DMS114 treated with DMSO at 0.1 percent for 48 hours (cell line): ENCODE measurements around the gene USP54.
"Not testable (repeated sequence)": the region's sequence is repeated elsewhere in the genome, so short reads cannot be mapped to it uniquely, and the experiment has no call there.

Experiments used
- DNase-seq: peaks from one replicate; lab custom pipeline; 2025; ENCODE audit not compliant: unreplicated experiment; lab: John Stamatoyannopoulos, UW

USP54 gene, protein sequence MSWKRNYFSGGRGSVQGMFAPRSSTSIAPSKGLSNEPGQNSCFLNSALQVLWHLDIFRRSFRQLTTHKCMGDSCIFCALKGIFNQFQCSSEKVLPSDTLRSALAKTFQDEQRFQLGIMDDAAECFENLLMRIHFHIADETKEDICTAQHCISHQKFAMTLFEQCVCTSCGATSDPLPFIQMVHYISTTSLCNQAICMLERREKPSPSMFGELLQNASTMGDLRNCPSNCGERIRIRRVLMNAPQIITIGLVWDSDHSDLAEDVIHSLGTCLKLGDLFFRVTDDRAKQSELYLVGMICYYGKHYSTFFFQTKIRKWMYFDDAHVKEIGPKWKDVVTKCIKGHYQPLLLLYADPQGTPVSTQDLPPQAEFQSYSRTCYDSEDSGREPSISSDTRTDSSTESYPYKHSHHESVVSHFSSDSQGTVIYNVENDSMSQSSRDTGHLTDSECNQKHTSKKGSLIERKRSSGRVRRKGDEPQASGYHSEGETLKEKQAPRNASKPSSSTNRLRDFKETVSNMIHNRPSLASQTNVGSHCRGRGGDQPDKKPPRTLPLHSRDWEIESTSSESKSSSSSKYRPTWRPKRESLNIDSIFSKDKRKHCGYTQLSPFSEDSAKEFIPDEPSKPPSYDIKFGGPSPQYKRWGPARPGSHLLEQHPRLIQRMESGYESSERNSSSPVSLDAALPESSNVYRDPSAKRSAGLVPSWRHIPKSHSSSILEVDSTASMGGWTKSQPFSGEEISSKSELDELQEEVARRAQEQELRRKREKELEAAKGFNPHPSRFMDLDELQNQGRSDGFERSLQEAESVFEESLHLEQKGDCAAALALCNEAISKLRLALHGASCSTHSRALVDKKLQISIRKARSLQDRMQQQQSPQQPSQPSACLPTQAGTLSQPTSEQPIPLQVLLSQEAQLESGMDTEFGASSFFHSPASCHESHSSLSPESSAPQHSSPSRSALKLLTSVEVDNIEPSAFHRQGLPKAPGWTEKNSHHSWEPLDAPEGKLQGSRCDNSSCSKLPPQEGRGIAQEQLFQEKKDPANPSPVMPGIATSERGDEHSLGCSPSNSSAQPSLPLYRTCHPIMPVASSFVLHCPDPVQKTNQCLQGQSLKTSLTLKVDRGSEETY (N-terminal part only)

DNA sequence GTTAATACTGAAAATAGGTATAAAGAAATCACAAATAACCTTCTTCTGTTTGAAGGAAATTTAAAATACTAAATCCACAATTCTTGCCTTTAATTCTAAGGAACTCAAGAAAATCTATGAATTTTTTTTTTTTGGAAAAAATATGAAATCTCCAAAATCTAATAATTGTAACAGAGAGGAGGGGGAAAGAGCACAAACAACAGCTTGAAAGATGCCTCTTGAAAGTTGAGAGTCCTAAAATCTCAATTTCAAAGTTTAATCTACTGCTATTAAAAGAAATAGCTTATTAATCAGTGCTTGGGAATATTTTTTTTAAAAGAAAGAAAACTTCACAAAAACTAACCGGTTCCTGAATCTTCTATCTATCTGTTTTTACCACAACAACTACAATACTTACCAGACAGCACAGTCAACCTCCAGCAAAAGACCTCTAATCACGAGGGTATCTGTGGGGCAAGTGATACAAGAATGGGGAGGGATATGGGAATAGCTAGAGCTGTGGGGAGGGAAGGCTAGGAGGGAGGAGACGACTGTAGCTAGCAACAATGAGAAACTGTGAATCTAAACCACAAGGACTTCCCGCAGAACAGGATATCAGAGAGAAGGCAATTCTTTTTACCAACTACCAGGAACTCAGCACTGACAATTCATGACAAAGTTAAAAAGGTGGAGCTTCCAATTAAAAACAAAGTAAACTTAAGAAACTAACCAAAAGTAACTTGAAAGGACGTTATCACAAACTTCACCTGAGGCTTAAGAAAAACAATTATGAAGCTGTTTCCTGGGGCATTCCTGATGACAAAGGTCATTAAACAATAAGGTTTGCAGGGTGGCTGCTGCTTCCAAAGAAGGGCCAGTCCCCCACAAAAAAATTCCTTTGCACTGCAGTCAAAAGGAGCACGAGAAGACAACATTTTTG, at the start of gene USP54:
TSS of gene USP54 (minus strand) at position 462 of the 919 bp plus-strand sequence. CDS start 15,684 bp downstream, outside the sequence.
- no peak for DNase-seq

DNA sequence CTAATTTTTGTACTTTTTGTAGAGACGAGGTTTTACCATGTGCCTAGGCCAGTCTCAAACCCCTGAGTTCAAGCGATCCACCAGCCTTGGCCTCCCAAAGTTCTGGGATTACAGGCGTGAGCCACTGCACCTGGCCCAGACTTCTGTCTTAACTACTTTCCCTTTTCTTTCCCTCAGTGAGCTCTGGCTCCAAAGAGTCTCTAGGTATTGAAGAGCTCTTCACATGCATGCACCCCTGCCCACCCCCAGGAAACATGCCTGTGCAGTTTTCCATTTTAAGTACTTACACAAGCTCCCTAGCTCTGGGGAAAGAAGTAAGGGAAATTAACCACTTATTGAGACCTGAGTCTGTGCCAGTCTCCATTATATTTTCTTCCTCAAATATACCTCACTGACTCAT, 48.1 kb upstream of the USP54 start:
- DNase-seq, result no peak

DNA sequence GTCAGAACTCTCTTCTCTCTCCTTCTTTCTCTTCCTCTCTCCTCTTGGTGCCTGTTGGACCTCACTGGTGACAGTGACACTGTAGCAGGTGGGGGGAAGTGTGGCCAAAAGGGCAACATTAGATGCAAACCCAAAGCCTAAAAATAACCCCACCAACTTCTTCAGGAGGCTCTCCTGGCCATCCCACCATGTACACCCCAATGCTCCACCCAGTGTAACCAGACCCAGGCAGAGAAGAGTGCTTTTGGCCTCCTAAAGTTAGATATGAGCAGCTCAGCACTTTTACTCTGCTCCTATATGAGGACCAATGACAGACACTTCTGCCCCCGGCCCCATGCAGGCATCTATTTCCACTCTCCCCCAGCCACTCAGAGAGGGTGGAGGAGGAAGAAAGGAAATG, 44.6 kb upstream of the USP54 start:
- no peak for DNase-seq

DNA sequence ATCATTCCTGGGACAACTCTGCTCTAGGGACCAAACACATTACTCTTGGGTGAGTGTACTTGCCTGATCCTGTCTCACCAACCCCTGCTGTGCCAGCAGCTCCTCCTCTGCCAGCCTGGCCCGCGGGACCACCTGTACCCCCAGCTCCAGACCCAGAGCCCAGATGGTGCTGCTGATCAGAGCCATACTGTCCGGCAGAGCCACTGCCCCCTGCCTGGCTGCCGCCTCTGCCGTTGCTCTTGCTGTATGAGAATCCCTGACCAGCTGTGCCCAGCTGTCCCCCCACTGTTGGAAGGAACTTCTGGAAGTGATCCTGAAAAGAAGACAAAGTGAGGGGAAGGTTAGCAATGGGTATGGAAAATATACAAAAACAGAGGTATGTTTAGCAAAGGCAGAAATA, 43.3 kb upstream of the USP54 start:
- DNase-seq, result no peak

DNA sequence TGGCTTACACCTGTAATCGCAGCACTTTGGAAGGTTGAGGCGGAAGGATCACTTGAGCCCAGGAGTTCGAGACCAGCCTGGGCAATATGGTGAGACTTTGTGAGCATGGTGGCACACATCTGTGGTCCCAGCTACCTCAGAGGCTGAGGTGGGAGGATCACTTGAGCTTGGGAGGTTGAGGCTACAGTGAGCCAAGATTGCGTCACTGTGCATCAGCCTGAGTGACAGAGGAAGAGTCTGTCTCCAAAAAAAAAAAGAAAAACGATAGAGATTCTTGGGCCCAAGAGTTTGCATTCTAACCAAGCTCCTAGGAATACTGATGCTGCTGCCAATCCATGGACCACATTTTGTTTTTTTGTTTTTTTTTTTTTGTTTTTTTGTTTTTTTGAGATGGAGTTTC, 38.0 kb upstream of the USP54 start:
- DNase-seq, result no peak

DNA sequence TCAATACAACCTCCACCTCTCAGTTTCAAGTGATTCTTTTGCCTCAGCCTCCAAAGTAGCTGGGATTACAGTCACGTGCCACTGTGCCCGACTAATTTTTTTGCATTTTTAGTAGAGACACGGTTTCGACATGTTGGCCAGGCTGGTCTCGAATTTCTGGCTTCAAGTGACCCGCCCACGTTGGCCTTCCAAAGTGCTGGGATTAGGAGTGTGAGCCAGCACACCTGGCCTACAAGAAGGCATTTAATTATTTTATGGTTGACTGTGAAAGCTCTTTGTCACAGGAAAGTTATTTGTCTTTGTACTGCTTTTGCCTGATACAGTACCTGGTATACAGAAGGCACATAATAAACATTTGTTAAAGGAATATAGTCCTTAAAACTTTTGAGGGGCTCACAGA, 37.3 kb upstream of the USP54 start:
- no peak for DNase-seq

DNA sequence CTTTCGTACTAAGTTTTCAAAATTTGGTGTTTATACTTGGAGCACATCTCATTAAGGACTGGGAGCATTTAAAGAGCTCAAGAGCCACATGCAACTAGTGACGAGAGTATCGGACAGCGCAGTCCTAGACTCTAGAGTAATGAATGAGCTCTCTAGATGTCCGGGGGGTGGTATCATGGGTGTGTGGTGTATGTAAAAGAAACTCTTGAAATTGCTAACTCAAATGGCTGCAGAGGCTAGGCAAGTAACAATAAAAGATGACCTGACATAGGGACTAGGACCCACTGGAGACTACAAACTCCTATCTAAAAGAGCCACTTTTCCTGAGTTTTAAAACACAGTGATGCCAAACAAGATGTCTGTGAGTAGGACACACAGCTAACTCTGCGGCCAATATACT, 36.2 kb upstream of the USP54 start:
- DNase-seq, result no peak

DNA sequence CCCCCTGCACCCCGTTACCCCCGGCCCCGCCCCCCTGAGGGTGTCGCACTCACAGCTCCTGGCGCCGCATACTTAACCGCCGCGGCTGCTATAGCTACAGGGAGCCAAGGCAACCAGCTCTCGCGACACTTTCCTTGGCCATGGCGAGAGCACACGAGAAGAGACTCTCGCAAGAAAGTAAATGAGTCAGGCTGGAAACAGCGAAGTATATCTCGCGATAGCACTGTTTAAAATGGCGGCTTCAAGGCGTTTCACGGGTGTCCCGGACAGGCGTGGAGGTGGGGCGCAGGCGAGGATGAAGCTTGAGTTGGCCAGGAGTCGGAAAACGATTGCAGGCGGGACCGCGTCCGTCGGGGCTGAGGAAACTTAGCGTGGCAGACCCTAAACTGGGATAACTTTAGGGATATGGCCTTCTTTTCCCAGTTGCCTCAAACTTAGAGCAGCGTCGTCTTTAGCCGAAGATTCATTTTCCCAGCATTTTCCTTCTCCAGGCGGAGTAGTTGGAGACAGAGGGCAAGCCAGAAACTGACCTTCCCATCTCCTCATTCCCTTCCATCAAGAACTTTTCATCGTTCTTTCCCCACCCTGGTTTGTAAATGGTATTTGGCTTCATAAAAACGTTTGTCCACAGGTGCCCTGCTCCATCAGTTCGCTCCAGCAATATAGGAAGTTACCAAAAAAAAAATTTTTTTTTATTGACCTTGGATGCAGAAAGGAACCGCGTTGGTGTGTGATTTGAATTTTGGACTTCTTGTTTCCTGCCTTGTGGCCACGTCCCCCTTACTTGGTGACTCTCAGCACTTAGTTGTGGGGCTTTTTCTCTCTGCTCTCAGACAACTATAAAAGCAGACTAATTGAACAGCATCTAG, 35.0 kb upstream of the USP54 start:
- DNase-seq, result peak; percentile 97

DNA sequence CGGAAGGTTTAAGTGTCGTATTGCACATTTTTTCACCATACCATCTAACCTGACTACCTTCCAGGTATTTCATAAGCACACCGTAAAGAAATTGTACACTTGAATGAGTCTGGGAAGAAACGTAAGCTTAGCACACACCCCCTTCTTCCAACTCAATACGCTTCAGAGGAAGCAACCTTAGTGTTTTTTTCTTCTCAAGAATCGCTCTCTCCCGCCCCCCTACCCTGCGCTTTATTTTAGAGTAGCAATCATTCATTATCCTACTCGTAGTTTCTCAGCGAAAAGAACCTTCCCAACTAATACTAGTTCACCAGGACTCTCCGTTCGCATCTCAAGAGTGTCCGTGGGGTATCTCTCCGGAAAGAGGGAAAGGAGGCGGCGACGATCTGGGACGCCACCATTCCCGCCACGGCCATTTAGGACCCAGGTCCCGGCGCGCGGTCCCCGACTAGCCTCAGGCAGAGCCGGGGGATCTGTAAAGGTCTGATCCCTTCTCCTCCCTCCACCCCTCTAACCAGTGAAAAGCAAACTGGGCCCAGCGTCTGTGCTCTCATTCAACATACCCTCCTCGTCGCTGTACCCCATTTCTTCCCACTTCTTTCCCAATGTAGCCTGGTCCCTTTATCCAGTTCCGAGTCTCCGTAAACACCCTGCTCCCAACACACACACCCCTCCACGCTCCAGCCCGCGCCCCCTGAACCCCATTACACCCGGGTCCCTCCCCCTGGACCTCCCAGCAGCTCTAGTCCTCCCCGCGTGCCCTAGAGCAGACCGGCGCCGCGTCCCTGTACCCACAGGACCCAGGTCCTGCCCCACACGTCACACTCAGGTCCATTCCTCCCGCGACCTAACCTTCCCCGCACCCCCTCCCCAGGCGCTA, 34.1 kb upstream of the USP54 start:
- DNase-seq, result peak; percentile 40

DNA sequence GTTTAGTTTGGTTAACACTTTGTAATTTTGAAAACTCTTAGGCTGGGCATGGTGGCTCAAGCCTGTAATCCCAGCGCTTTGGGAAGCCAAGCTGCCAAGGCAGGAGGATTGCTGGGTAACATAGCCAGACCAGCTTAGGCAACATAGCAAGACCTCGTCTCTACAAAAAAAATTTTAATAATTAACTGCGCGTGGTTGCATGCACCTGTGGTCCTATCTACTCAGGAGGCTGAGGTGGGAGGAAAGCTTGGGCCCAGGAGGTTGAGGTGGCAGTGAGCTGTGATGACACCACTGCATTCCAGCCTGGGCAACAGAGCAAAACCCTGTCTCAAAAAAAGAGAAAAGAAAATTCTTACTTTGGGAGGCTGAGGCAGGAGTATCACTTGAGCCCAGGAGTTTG, 31.9 kb upstream of the USP54 start:
- no peak for DNase-seq

DNA sequence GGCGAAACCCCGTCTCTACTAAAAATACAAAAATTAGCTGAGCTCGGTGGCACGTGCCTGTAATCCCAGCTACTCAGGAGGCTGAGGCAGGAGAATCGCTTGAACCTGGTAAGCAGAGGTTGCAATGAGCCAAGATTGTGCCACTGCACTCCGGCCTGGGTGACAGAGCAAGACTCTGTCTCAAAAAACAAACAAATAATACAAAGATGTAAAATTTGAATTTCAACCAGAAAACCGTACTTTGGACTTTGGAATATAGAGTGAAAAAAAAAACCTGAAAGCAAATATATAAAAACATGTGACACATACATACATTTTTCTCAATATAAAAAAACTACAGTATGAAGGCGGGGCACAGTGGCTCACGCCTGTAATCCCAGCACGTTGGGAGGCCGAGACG, 29.8 kb upstream of the USP54 start:
- not testable (repeated sequence) for DNase-seq

DNA sequence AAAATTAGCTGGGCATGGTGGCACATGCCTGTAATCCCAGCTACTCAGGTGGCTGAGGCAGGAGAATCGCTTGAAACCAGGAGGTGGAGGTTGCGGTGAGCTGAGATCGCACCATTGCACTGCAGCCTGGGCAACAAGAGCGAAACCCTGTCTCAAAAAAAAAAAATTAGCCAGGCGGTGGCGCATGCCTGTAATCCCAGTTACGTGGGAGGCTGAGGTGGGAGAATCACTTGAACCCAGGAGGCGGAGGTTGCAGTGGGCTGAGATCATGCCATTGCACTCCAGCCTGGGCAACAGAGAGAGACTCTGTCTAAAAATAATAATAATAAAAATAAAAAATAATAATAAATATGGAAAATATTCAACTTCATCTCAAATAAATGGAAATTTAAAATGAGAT, 26.0 kb upstream of the USP54 start:
- DNase-seq, result not testable (repeated sequence)

DNA sequence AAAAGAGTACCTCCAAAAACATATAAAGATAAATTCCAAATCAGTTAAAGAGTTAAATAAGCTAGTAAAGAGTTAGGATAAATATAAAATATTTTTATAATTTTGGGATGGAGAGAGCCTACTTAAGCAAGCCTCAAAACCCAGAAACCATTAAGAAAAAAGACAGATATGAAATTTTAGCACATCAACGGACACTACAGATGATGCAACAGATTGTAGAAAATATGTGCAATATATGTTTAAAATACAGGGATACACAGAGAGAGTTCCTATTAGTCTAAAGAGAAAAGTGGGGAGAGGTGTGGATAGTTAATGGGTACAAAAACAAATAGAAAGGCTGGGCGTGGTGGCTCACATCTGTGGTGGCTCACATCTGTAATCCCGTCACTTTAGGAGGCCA, 23.6 kb upstream of the USP54 start:
- DNase-seq, result no peak

DNA sequence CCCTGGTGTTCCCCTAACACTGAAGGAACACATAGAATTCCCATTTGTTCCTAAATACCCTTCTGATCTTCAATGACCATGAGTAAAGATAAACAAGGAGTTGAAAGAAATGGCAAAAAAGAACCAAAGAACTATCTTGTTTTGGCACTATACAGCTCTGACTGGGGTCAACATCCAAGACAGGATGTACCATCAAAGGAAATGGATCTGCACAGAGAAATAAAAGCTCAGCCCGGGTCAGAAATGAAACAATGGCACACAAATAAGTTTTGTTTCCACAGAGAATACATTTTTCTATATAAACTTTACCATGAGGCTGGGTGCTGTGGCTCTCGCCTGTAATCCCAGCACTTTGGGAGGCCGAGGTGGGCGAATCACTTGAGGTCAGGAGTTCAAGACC, 18.0 kb upstream of the USP54 start:
- no peak for DNase-seq

DNA sequence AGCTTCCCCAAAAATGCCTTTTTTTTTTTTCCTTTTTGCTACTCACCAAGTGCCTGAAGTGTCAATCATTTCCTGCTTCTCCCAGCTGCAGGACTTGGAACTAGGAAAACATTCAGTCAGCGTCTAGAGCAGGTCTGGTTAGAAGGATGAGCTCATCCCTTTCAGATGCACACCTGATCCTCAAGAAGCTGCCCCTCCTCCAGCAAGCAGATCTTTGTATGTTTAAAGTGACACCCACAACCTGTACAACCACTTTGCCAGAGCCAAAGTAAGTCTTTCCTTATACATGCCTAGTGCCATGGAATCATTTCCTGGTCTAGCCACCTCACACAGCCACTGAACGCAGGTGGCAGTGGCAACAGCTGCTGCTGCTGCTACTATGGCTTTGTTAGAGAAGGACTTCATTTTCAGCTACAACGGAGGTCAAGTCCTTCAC, 10.4 kb upstream of the USP54 start:
- DNase-seq, result no peak

DNA sequence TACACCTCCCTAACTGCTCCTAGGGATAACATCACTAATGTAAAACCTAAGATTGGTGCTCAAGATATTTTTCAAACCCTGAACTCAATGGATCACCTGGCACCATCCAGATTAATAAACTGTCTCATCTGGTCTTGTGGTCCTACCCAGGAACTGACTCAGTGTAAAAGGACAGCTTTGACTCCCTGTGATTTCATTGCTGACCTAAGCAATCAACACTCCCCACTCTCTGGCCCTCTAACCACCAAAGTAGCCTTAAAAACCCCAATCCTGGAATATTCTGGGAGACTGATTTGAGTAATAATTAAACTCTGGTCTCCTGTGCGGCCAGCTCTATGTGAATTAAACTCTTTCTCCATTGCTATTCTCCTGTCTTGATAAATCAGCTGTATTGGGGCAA, 6.2 kb upstream of the USP54 start:
- no peak for DNase-seq

DNA sequence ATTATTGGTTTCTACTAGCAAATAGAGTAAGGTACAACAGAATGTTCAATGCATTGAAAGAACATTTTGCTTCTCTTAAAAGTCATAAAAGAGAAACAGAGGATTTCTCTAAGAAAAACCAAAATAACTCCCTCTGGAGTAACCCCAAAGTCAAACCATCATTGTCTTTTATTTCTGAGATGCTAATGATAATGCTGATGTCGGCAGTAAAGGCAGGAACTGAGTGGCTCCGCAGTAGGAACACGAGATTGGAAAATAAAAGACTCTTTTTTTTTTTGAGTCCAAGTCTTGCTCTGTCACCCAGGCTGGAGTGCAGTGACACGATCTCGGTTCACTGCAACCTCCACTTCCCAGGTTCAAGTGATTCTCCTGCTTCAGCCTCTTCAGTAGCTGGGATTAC, 2.7 kb upstream of the USP54 start:
- no peak for DNase-seq

DNA sequence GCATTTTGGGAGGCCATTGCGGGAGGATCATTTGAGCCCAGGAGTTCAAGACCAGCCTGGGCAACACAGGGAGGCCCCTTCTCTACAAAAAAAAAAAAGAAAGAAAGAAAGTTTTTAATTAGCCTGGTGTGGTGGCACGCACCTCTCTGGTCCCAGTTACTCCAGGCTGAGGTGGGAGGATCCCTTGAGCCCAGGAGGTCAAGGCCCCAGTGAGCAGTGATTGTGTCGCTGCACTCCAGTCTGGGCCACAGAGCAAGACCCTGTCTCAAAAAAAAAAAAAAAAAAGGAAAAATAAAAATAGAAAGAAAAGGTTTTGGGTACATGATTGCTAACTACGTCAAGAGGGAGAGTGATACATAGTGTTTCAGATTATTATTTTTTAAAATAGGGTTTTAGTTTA, 2.0 kb upstream of the USP54 start:
- no peak for DNase-seq
